ENCODE data around the gene SLC5A1. TPM values are rescaled to one million over a fixed set of nuclear protein-coding genes. Genes with fewer than 3 reads are reported as not detected.

Gene SLC5A1
- total and polyA plus RNA-seq, 9 of the 15 experiments (the other 6 are each of a cell fraction or from before 2014, with no cell fraction given): not detected

GRCh38 chr22:32063701-32064100 is 20.6 kb downstream of the SLC5A1 start:
- Histone ChIP-seq H3K27ac (ENCODE audit: extremely low read depth, low read depth, low read length) (no peak overlapping the region), H3K79me2 (ENCODE audit: control insufficient read depth, insufficient read depth, low read length) (no peaks in the 10 kb centered on the region), H3K4me2 (ENCODE audit: insufficient read depth, low read length) (no peak overlapping the region), H3K27me3 (ENCODE audit: control insufficient read depth in 2 of 2, insufficient read depth in 2 of 2, low read length in 2 of 2) (peaks cover 0 to 5% of the 10 kb centered on the region in 2 experiments; a peak in 1 of 5 replicates), H3K4me1 (replicated peaks in 1 of 2; ENCODE audit: control insufficient read depth in 2 of 2, insufficient read depth in 2 of 2, low read length in 2 of 2) (no peaks in the 10 kb centered on the region), H3K9me3 (replicated peaks; ENCODE audit: control insufficient read depth, insufficient read depth, low read depth, low read length) (no peaks in the 10 kb centered on the region), H3K9me1 (ENCODE audit: control insufficient read depth, insufficient read depth, low read length) (no peaks in the 10 kb centered on the region), H3K36me3 (ENCODE audit: control insufficient read depth, insufficient read depth, low read length) (no peaks in the 10 kb centered on the region), H3K4me3 (no peak overlapping the region), H3K9ac (ENCODE audit: insufficient read depth in 1 of 2, low read depth in 2 of 2, low read length in 2 of 2) (no peak overlapping the region), H4K20me1 (replicated peaks; ENCODE audit: control insufficient read depth, insufficient read depth, low read length) (no peaks in the 10 kb centered on the region), H2AFZ (ENCODE audit: low read depth, low read length) (no peak overlapping the region)
- DNase-seq (ENCODE audit: extremely low read depth in 1 of 4, low spot score in 3 of 4) (no peak), FAIRE-seq (no peak), ATAC-seq (no peak)
- ChIA-PET POLR2A (interaction anchor here (0.5 to 0.7 kb wide), 2 partner anchors 93 to 489 kb away, joined by 3 read pairs; no protein-coding TSS in a partner anchor), CTCF (ENCODE audit: low intra/inter-chr PET ratio) (no interaction called here)
- in situ Hi-C loops (cut with MboI): no loop called here
- BruUV-seq (replicated peaks): no TSS peak
- intact Hi-C loops (cut with micrococcal nuclease): no loop called here
- TF ChIP-seq U2AF2 (optimal IDR thresholded peaks at IDR 0.05; ENCODE audit: low read depth, low read length): no peak
- TF ChIP-seq ZBTB7A (IDR thresholded peaks at IDR 0.05; ENCODE audit: borderline replicate concordance, control insufficient read depth, low read depth, low read length): no peak
- no peak for TF ChIP-seq NR3C1 (CRISPR knock-in tag; IDR thresholded peaks at IDR 0.05)
- TF ChIP-seq REST (IDR thresholded peaks at IDR 0.05; ENCODE audit: borderline replicate concordance): no peak
- no peak for TF ChIP-seq REST (CRISPR knock-in tag; IDR thresholded peaks at IDR 0.05; ENCODE audit: low read depth)
- no peak for TF ChIP-seq ZNF253 (CRISPR knock-in tag; conservative IDR thresholded peaks at IDR 0.05)
- no peak for TF ChIP-seq ZSCAN32 (CRISPR knock-in tag; IDR thresholded peaks at IDR 0.05)
- TF ChIP-seq E2F6 (IDR thresholded peaks at IDR 0.05; ENCODE audit: borderline replicate concordance in 1 of 2, extremely low read depth in 1 of 2, insufficient read depth in 1 of 2, insufficient read length in 1 of 2, low read depth in 1 of 2, low read length in 1 of 2, poor library complexity in 1 of 2, severe bottlenecking in 1 of 2): no peak
- no peak for TF ChIP-seq TAF7 (tag; IDR thresholded peaks at IDR 0.05)
- no peak for TF ChIP-seq ZNF277 (CRISPR knock-in tag; IDR thresholded peaks at IDR 0.05; ENCODE audit: borderline replicate concordance)
- TF ChIP-seq MAFF (IDR thresholded peaks at IDR 0.05; ENCODE audit: low read length): no peak
- no peak for TF ChIP-seq CXXC5 (CRISPR knock-in tag; IDR thresholded peaks at IDR 0.05)
- 0% methylated on average over 2 of the region's 2 CpGs for WGBS (ENCODE audit: insufficient coverage, low coverage, missing lambda C conversion rate)

Data from K562 (cell line).